Pulmonary artery endothelial cell (primary cell): Measurements from ENCODE around the gene LRRC3. TPM values are rescaled to one million over a fixed set of nuclear protein-coding genes. Genes with fewer than 3 reads are reported as not detected.

Experiments used
- DNase-seq: peaks from one replicate; pipeline ENCODE4 v3.0.0-alpha.2; 2011; ENCODE audit warnings: low read depth, low spot score
- total RNA-seq: library from RNA; depleted of rRNA; stranded (reverse); fragments of >200 nt; gene quantifications from 2 replicates; pipeline ENCODE4 v1.2.3, GENCODE V29; 2014

Gene LRRC3
- total RNA-seq, 1 donor from 2014 or later: 1.5 TPM

DNA sequence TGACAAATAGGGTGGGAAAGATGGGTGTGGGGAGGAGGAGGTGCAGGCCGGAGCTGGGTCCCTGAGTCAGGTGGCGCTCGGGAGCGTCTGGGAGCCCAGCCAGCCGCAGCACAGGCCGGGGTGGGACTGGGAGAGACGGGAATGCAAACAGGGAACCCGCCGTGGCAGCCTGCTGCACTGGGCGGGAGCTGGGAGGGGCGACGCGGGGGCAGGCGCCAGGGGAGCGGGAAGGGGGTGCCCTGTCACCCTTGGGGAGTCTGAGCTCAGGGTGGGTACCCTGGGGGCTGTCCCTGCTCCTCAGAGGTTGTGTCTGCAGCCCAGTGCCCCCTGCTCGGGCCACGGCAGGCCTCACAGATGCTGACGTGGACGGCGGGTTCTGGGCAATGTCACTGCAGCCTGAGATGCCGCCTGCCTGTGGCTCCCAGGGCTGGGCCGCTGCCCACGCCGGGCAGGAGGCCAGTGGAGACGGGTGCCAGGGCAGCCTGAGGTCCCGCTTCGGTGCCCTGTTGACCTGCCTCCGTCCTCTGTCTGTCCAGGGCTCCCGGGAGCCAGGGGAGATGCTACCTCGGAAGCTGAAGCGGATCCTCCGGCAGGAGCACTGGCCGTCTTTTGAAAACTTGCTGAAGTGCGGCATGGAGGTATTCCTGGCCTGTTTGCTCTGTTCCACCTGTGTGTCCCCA, 16.6 kb upstream of the LRRC3 start:
- no peak for DNase-seq

GRCh38 chr21:44439211-44439600, 16.1 kb upstream of the LRRC3 start:
- no peak for DNase-seq

GRCh38 chr21:44440241-44441040, 14.9 kb upstream of the LRRC3 start:
- DNase-seq: no peak

GRCh38 chr21:44441041-44441400, 14.3 kb upstream of the LRRC3 start:
- no peak for DNase-seq

DNA sequence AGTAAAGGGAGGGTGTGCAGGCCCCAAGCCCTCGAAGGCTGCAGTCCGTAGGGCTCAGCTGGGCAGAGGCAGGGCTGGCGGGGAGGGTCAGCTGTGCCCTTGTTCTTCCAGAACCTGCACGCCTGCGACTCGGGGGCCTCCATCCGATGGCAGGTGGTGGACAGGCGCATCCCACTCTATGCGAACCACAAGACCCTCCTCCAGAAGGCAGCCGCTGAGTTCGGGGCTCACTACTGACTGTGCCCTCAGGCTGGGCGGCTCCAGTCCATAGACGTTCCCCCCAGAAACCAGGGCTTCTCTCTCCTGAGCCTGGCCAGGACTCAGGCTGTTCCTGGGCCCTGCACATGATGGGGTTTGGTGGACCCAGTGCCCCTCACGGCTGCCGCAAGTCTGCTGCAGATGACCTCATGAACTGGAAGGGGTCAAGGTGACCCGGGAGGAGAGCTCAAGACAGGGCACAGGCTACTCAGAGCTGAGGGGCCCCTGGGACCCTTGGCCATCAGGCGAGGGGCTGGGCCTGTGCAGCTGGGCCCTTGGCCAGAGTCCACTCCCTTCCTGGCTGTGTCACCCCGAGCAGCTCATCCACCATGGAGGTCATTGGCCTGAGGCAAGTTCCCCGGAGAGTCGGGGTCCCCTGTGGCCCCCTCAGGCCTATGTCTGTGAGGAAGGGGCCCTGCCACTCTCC, 13.6 kb upstream of the LRRC3 start:
- no peak for DNase-seq

GRCh38 chr21:44442266-44443125, 12.8 kb upstream of the LRRC3 start:
- no peak for DNase-seq

- no peak for DNase-seq
These were observed 11.9 kb upstream of the LRRC3 start for GRCh38 chr21:44443291-44443890.

- no peak for DNase-seq
These were observed 11.4 kb upstream of the LRRC3 start for GRCh38 chr21:44443891-44444285.

GRCh38 chr21:44444286-44444931, 10.9 kb upstream of the LRRC3 start:
- no peak for DNase-seq

GRCh38 chr21:44445145-44445812, 10.0 kb upstream of the LRRC3 start:
- DNase-seq: no peak

DNA sequence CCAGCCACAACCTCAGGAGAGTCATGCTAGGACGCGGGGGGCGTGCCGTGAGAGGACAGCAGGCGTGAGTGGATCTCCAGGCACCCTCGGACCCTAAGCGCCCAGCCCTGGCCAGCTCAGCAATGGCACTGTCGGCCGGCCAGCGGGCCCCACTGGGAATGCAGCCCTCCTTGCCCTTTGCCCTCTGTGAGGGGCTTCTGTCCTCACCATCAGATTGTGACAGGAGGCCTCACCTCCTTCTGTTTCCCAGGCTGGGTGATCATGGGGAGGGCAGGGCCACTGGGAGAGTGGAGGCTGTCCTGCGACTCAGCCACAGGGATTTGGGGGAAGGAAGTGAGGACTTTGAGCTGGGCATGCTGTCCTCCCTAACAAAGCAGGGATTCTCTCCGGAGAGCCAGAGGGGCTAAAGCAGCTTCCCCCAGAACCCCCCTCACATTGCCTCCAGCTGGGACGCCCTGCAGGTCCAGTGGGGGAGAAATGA, 6.6 kb upstream of the LRRC3 start:
- DNase-seq: no peak

DNA sequence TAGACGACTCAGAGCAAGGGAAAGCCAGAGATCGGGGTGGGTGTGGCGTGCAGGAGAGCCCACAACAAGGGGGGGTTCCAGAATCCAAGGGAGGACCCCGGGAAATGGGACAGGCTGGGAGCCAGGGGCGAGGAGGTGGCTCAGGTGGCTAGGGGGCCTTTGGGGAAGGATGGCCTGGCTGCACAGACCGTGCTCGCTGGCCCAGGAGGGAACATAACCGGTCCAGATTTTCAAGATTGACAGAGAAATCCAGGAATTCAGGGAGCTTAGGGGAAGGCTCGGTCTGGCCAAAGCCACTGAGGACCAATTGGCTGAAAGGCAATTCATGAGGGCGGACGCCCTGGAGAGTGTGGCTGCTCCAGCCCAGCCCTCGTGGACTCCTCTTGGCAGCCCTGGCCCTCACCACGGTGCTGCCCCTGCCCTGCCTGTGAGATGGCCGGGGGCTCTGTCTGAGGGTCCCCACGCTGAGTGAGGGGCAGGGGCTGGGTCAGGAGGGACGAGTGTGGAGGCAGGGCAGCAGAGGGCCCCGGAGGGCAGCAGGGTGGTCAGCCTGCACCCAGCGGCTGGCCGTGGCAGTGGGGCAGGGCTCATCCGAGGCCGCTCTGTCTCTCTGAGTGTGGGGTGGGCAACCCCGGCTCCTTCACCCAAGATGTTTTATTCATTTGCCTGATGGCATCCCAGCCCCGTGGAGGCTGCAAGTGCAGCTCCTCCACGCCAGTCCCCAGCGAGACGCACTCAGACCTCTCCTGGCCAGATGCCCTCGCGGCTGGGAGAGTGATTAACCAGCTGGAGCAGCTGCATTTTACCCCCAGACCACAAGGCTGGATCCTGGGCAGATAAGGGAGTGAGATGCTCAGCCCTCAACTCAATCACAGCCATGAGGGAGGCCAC, 5.6 kb upstream of the LRRC3 start:
- DNase-seq: no peak

- no peak for DNase-seq
These were observed 4.9 kb upstream of the LRRC3 start for GRCh38 chr21:44450402-44450801.

- no peak for DNase-seq
These were observed 4.3 kb upstream of the LRRC3 start for GRCh38 chr21:44450999-44451398.

- no peak for DNase-seq
These were observed 2.2 kb upstream of the LRRC3 start for GRCh38 chr21:44453120-44453519.

DNA sequence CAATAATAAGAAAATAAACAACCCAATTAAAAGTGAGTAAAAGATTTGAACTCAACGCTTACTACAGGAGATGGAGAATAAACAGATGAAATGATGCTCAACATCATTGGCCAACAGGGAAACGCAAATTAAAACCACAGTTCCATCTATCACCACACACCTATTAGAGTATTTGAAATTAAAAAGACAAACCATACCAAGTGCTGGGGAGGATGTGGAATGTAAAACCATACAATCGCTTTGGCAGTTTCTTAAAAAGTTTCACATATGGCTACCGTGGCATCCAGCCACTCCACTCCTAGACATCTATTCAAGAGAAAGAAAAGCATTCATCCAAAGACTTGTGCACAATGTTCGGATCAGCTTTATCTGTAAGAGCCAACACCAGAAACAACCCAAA, 1.3 kb upstream of the LRRC3 start:
- DNase-seq: no peak

GRCh38 chr21:44455524-44456213, 359 bp downstream of the LRRC3 start:
- no peak for DNase-seq

DNA sequence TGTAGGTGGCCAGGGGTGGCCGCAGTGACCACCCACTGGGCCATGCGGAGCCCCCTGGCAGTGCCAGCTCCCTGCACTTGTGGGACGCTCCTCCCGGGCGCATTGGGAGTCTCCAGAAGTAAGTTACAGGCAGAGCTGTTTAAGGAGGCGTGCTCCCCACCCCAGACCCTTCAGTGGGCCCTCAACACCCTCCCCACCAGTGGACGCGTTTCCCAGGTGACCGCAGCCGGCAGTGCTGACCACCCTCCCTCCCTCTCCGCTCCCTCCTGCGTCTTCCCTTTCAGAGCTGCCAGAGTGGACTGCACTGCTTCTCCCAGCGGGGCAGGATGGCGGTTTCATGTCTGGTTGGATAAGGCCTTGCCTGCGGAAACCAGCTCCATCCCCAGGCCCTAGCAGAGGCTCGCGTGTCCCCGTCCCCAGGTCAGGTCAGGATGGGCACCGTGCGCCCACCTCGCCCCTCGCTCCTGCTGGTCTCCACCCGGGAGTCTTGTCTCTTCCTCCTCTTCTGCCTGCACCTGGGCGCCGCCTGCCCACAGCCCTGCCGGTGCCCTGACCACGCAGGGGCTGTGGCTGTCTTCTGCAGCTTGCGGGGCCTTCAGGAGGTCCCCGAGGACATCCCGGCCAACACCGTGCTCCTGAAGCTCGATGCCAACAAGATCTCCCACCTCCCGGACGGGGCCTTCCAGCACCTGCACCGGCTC, 1.1 kb downstream of the LRRC3 start:
- no peak for DNase-seq
